AG04449 (cell line): ENCODE results near the gene CYSRT1.

Experiments used
- CTCF ChIA-PET: fragments of 350-600 bp; formaldehyde crosslinking; extraction: SDS; loops from one replicate; lab custom pipeline; 2021; ENCODE audit warnings: antibody characterized with exemption; lab: Yijun Ruan, JAX
- POLR2A ChIA-PET: fragments of 400-600, 350-600 bp; formaldehyde crosslinking; extraction: SDS; loops from one replicate; lab custom pipeline; 2020; ENCODE audit warnings: antibody characterized with exemption, inconsistent platforms; lab: Yijun Ruan, JAX
- DNase-seq: peaks from one replicate; pipeline ENCODE4 v3.0.0-alpha.2; 2010; ENCODE audit warnings: low read depth, low spot score
- H3K4me3 ChIP-seq: 2 replicates; pipeline ENCODE4 v1.5.1; 2011; ENCODE audit warnings: low read depth, mild to moderate bottlenecking, control low read depth, low read length
- TF ChIP-seq, protein P1 (sequence below): IDR thresholded peaks from one replicate; pipeline ENCODE4 v1.5.1; 2011; ENCODE audit warnings: mild to moderate bottlenecking, moderate library complexity, low read length, control low read depth, inconsistent platforms; ENCODE audit not compliant: insufficient read depth; ENCODE audit errors: missing control alignments

The CYSRT1 gene

DNA sequence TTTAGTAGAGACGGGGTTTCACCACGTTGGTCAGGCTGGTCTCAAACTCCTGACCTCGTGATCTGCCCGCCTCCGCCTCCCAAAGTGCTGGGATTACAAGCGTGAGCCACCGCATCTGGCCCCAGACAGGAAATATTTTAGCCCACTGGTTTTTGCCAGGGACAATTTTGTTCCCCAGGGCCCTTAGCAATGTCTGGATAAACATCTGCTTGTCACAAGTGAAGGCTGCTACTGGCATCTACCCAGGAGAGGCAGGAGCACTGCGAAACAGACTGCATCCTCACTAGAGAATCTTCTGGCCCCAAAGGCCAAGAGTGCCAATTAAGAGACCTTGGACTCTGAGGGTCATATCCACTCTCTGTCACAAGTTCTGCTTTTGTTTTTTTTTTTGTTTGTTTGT lies 22.0 kb upstream of the CYSRT1 start:
- TF ChIP-seq, protein P1, sequence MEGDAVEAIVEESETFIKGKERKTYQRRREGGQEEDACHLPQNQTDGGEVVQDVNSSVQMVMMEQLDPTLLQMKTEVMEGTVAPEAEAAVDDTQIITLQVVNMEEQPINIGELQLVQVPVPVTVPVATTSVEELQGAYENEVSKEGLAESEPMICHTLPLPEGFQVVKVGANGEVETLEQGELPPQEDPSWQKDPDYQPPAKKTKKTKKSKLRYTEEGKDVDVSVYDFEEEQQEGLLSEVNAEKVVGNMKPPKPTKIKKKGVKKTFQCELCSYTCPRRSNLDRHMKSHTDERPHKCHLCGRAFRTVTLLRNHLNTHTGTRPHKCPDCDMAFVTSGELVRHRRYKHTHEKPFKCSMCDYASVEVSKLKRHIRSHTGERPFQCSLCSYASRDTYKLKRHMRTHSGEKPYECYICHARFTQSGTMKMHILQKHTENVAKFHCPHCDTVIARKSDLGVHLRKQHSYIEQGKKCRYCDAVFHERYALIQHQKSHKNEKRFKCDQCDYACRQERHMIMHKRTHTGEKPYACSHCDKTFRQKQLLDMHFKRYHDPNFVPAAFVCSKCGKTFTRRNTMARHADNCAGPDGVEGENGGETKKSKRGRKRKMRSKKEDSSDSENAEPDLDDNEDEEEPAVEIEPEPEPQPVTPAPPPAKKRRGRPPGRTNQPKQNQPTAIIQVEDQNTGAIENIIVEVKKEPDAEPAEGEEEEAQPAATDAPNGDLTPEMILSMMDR: no peak
- H3K4me3 ChIP-seq: no peak overlapping the region
- ChIA-PET CTCF (interaction anchor here (1.8 to 2.7 kb wide), 2 partner anchors 24 to 35 kb away, joined by 9 to 10 read pairs; partner anchors contain the start of gene RNF224), POLR2A (interaction anchor here (1.0 to 1.2 kb wide), 2 partner anchors 14 to 20 kb away, joined by 3 read pairs; partner anchors contain the start of genes ANAPC2 and SSNA1)
- no peak for DNase-seq

DNA sequence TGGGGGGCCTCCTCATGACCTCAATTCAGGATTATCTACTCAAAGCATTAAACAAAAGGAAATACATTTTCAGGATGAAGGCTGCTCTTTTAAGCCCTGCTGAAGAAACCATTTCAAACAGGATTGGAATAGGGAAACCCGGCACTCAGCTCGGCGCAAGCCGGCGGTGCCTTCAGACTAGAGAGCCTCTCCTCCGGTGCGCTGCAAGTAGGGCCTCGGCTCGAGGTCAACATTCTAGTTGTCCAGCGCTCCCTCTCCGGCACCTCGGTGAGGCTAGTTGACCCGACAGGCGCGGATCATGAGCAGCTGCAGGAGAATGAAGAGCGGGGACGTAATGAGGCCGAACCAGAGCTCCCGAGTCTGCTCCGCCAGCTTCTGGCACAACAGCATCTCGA lies 20.2 kb upstream of the CYSRT1 start:
- POLR2A ChIA-PET: interaction anchor here (0.7 to 2.5 kb wide), 4 partner anchors 16 to 140 kb away, joined by 4 to 9 read pairs (median 5); partner anchors contain the start of gene TUBB4B
- DNase-seq: no peak
- TF ChIP-seq, protein P1: no peak
- H3K4me3 ChIP-seq: peak overlapping the region; percentile 94
- CTCF ChIA-PET: interaction anchor here (1.0 to 2.7 kb wide), 8 partner anchors 8 to 77 kb away, joined by 3 to 10 read pairs (median 3); partner anchors contain the start of genes ANAPC2, RNF224 and SSNA1

DNA sequence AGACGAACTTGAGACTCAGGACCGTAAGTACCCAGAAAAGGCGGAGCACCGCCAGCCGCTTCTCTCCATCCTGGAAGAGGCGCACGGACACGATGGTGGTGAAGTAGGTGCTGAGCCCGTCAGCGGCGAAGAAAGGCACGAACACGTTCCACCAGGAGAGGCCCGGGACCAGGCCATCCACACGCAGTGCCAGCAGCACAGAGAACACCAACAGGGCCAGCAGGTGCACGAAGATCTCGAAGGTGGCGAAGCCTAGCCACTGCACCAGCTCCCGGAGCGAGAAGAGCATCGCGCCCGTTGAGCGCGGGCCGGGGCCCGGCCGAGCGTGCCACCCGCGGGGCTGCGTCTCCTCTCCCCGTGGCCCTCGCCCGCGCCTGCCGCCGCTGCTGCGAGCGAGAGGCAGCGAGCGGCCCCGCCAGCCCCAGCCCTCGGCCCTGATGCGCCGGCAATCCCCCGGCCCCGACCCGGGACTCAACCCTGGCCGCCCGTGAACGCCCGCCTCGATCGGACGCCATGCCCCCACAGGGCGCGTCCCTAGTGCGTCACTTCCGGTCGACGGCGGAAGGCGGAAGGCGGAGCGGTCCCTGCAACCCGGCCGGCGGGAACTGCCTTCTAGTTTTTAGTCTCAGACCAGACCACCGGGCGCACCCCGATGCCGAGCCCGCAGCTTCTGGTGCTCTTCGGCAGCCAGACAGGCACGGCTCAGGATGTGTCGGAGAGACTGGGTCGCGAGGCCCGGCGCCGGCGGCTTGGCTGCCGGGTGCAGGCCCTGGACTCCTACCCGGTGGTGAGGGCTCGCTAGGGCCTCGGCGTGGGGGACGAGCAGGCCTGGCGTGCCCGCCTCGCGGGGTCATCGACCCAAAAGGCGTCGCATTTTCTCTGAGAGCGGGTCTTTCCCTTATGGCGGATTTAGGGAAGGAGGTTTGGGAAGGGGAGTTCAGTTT lies 19.6 kb upstream of the CYSRT1 start, which contains the start of the genes NDOR1 and TMEM203:
NDOR1 (plus strand) TSS at position 575 of the 944 bp plus-strand sequence; CDS start at position 653, 78 bp downstream.
TMEM203 (minus strand) TSS at position 523 of the 944 bp plus-strand sequence; CDS start at position 289, 234 bp downstream.
- H3K4me3 ChIP-seq: peak within 1 kb of the TSS; percentile 94
- no peak for DNase-seq
- CTCF ChIA-PET: interaction anchor here (1.1 to 2.7 kb wide), 6 partner anchors 9 to 78 kb away, joined by 3 to 12 read pairs (median 3); no protein-coding TSS in a partner anchor
- POLR2A ChIA-PET: interaction anchor here (0.7 to 2.5 kb wide), 4 partner anchors 16 to 141 kb away, joined by 4 to 9 read pairs (median 5); partner anchors contain the start of gene TUBB4B
- TF ChIP-seq, protein P1: no peak

DNA sequence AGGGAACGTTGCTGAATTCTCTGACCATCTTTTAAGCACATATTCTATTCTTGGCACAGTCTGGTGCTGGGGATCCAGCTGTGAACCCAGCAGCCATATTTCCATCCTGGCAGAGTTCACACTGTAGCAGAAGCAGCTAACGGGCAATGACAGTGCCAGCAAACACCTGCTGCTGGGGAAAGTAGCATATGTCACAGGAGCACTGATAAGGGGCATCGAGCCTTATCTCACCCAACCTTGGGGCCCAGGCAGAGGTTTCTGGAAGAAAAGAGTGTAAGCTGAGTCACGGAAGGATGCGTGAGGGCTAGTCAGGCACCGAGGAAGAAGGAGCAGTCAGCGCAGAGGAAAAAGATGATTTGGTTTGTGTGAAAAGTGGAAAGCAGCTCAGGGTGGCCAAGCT lies 18.4 kb upstream of the CYSRT1 start:
- POLR2A ChIA-PET: interaction anchor here (2.5 kb wide), 1 partner anchor 34 kb away, joined by 9 read pairs; the partner anchor contains the start of gene TUBB4B
- peak overlapping the region; percentile 94 for H3K4me3 ChIP-seq
- CTCF ChIA-PET: interaction anchor here (0.7 to 2.4 kb wide), 7 partner anchors 9 to 177 kb away, joined by 3 to 12 read pairs (median 3); partner anchors contain the start of genes RNF224 and SSNA1
- DNase-seq: no peak
- TF ChIP-seq, protein P1: no peak

DNA sequence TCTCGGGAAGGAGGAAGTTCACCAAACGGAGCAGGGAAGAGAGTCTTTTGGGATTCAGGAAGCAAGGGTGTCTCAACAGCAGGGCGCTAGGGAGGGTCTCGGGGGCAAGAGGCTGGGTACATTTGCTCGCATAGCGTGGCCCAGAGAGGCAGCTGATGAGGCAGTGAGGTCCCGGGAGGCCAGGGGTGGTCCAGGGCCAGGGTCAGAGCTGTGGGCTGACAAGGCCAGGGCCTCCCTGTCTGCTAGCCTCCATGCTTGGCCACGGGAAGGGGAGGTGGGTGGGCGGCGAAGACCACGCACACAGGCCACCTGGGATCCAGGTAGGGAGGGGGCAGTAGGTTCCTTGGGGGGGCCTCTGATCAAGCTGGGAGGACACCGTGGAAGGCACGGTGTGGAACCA lies 13.4 kb upstream of the CYSRT1 start:
- no peak overlapping the region for H3K4me3 ChIP-seq
- CTCF ChIA-PET: no interaction called here
- POLR2A ChIA-PET: no interaction called here
- no peak for DNase-seq
- TF ChIP-seq, protein P1: no peak
